CD8-positive, alpha-beta memory T cell (primary cell): Measurements from ENCODE around the gene AIP. TPM values are rescaled to one million over a fixed set of nuclear protein-coding genes. Genes with fewer than 3 reads are reported as not detected.

Source experiments
- CTCF ChIA-PET: fragments of 350-600 bp; sonication (Branson Sonifier 250); formaldehyde crosslinking; loops from one replicate; lab custom pipeline; 2021; ENCODE audit warnings: antibody characterized with exemption; lab: Charles Lee
- POLR2A ChIA-PET: fragments of 350-600 bp; sonication (Branson Sonifier 250); formaldehyde crosslinking; loops from one replicate; lab custom pipeline; 2021; ENCODE audit warnings: antibody characterized with exemption; lab: Charles Lee
- DNase-seq, 5 donors: peaks; one replicate each; pipeline versions ENCODE4 v3.0.0 to v3.0.0-alpha.2; 2020 to 2022; ENCODE audit warnings: mixed read lengths in 1 of 5
- H3K27ac ChIP-seq: one replicate; pipeline ENCODE4 v1.7.0; 2013; ENCODE audit warnings: low read depth, mild to moderate bottlenecking, low read length, moderate library complexity
- H3K27me3 ChIP-seq: 2 replicates; pipeline ENCODE4 v1.7.0; 2013; ENCODE audit warnings: low read length, mild to moderate bottlenecking; ENCODE audit not compliant: insufficient read depth, poor library complexity, severe bottlenecking
- H3K36me3 ChIP-seq: 2 replicates; pipeline ENCODE4 v1.7.0; 2013; ENCODE audit warnings: mild to moderate bottlenecking, low read length, moderate library complexity; ENCODE audit not compliant: insufficient read depth
- H3K4me1 ChIP-seq: 2 replicates; pipeline ENCODE4 v1.7.0; 2013; ENCODE audit warnings: mild to moderate bottlenecking, low read length, moderate library complexity; ENCODE audit not compliant: insufficient read depth
- H3K4me3 ChIP-seq: 2 replicates; pipeline ENCODE4 v1.7.0; 2013; ENCODE audit warnings: mild to moderate bottlenecking, low read length
- H3K9me3 ChIP-seq: 2 replicates; pipeline ENCODE4 v1.7.0; 2013; ENCODE audit warnings: mild to moderate bottlenecking, low read length
- H3K27ac Mint-ChIP-seq, 8 donors: one replicate each; pipeline ENCODE4 v1.8.0; 2020 to 2021; ENCODE audit warnings: mixed read lengths in 8 of 8, mild to moderate bottlenecking in 6 of 8, inconsistent platforms in 3 of 8, moderate library complexity in 3 of 8
- H3K27me3 Mint-ChIP-seq, 2 donors: one replicate each; pipeline ENCODE4 v1.8.0; 2020 to 2021; ENCODE audit warnings: mixed read lengths in 2 of 2, mild to moderate bottlenecking in 1 of 2, moderate library complexity in 1 of 2
- H3K36me3 Mint-ChIP-seq, 3 donors: one replicate each; pipeline ENCODE4 v1.8.0; 2020 to 2021; ENCODE audit warnings: mixed read lengths in 3 of 3, inconsistent platforms in 1 of 3, mild to moderate bottlenecking in 1 of 3
- H3K4me1 Mint-ChIP-seq, 3 donors: one replicate each; pipeline ENCODE4 v1.8.0; 2020 to 2021; ENCODE audit warnings: mixed read lengths in 3 of 3, inconsistent platforms in 1 of 3, mild to moderate bottlenecking in 1 of 3
- H3K4me3 Mint-ChIP-seq, 7 donors: one replicate each; pipeline ENCODE4 v1.8.0; 2020 to 2021; ENCODE audit warnings: mixed read lengths in 7 of 7, mild to moderate bottlenecking in 6 of 7, moderate library complexity in 4 of 7, inconsistent platforms in 2 of 7
- H3K9me3 Mint-ChIP-seq, 5 donors: one replicate each; pipeline ENCODE4 v1.8.0; 2020 to 2022; ENCODE audit warnings: mixed read lengths in 5 of 5, mild to moderate bottlenecking in 3 of 5, moderate library complexity in 2 of 5, inconsistent platforms in 1 of 5
- polyA plus RNA-seq: library from polyadenylated mRNA; unstranded; fragments of 300-500 nt; fragmentation: Illumina TruSeq; gene quantifications from one replicate; pipeline ENCODE4 v1.2.3, GENCODE V29; 2021
- total RNA-seq, 2 experiments: library from RNA; stranded (reverse); gene quantifications; one replicate each; pipeline ENCODE4 v1.2.3, GENCODE V29; 2021

The AIP gene
- total and polyA plus RNA-seq, 3 experiments from 2014 or later = 160 to 210 (median 171) TPM

DNA sequence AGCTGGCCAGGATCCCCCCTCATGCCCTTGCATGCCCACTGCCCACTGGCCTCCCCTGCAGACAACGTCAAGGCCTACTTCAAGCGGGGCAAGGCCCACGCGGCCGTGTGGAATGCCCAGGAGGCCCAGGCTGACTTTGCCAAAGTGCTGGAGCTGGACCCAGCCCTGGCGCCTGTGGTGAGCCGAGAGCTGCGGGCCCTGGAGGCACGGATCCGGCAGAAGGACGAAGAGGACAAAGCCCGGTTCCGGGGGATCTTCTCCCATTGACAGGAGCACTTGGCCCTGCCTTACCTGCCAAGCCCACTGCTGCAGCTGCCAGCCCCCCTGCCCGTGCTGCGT lies 7.9 kb downstream of the AIP start:
- H3K27me3 ChIP-seq = no peaks in the 10 kb centered on the region
- CTCF ChIA-PET = no interaction called here
- H3K36me3 ChIP-seq = peaks cover 27% of the 10 kb centered on the region
- Mint-ChIP-seq H3K27ac (peak overlapping the region in 1 of 8 donors; percentile 21), H3K4me3 (no peak overlapping the region), H3K9me3 (no peaks in the 10 kb centered on the region), H3K4me1 (peaks cover 30 to 42% (median 32%) of the 10 kb centered on the region in 3 donors), H3K27me3 (no peaks in the 10 kb centered on the region), H3K36me3 (peaks cover 4 to 81% (median 12%) of the 10 kb centered on the region in 3 donors)
- H3K9me3 ChIP-seq = no peaks in the 10 kb centered on the region
- DNase-seq = no peak
- no peak overlapping the region for H3K27ac ChIP-seq
- H3K4me1 ChIP-seq = peaks cover 29% of the 10 kb centered on the region
- H3K4me3 ChIP-seq = no peak overlapping the region
- POLR2A ChIA-PET = interaction anchor here (0.6 kb wide), 1 partner anchor 13 kb away, joined by 3 read pairs; no protein-coding TSS in a partner anchor

DNA sequence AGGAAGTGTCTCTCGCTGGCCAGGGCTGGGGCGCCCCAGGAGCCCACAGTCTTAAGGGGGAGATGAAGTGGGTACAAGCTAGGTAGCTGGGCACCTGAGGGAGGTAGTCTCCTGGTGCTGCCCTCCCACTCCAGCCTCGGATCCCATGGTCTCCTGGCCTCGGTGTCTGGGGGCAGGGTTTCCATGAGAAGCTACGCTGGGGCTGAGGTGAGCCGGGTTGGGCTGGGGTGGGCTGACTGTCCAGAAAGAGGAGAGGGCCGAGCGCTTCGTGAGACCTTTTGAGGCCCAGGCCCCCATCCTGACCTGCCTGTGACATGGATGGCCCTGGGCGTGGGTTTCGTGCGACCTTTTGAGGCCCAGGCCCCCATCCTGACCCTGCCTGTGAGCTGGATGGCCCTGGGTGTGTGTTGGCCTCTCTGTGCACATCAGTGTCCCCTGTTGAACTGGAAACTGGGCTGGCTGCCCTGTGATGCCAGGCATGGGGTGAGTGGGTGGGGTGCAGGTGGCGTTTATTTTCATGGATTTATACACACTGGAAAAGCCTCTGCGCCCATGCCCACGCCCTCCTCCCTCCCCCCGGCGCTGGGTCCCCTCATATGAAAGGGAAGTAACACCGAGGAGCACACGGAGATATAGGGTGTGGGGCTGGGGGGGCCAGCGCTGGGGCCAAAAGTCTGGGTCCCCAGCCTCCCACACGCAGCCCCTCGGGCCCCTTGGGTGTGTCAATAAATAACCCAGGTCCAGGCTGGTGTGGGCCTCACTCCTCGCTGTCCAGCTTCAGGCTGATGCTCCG lies 8.6 kb downstream of the AIP start:
- Mint-ChIP-seq H3K27ac (peak overlapping the region in 1 of 8 donors; percentile 21), H3K27me3 (no peaks in the 10 kb centered on the region), H3K4me3 (no peak overlapping the region), H3K36me3 (peaks cover 4 to 83% (median 12%) of the 10 kb centered on the region in 3 donors), H3K9me3 (no peaks in the 10 kb centered on the region), H3K4me1 (peaks cover 22 to 34% (median 25%) of the 10 kb centered on the region in 3 donors)
- H3K4me1 ChIP-seq = peaks cover 22% of the 10 kb centered on the region
- H3K9me3 ChIP-seq = no peaks in the 10 kb centered on the region
- CTCF ChIA-PET = interaction anchor here (0.9 to 2.0 kb wide), 4 partner anchors 11 to 23 kb away, joined by 3 to 5 read pairs (median 4); partner anchors contain the start of gene PITPNM1
- no peaks in the 10 kb centered on the region for H3K27me3 ChIP-seq
- POLR2A ChIA-PET = interaction anchor here (0.7 to 1.9 kb wide), 3 partner anchors 8 to 90 kb away, joined by 3 to 8 read pairs (median 5); partner anchors contain the start of genes AIP and PPP1CA
- no peak overlapping the region for H3K27ac ChIP-seq
- no peak for DNase-seq
- H3K36me3 ChIP-seq = peaks cover 27% of the 10 kb centered on the region
- H3K4me3 ChIP-seq = no peak overlapping the region

DNA sequence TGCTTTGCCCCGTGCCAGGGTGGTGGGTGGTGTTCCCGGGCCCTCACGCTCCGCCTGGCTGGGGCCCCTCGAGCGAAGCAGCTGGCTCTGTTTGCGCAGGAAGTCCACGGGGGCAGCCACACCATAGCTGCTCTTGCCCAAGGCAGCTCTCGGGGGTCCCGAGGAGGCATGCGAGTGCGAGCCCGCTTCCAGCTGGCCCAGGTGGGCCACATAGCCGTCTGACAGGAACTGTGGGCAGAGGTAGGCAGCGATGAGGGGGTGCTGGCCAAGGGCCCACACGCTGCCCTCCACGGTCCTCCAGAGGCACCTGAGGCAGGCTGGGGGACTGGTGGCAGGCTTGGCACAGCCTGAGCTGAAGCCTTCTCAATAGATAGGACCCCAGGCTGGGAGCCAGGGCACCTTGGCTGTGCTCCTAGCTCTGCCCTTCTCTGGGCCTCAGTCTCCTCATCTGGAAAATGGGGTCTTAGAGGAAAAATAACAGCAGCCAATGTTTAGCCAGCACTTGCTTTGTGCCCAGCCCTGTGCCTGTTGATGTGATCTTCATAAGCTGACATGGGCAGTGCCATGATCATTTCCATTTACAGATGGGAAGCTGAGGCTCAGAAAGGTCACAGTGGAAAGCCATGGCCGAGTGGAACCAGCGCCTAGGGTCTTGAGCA lies 9.4 kb downstream of the AIP start:
- Mint-ChIP-seq H3K4me1 (peaks cover 15 to 27% (median 19%) of the 10 kb centered on the region in 3 donors), H3K27me3 (no peaks in the 10 kb centered on the region), H3K27ac (peak overlapping the region in 1 of 8 donors; percentile 32), H3K36me3 (peaks cover 4 to 86% (median 12%) of the 10 kb centered on the region in 3 donors), H3K4me3 (no peak overlapping the region), H3K9me3 (no peaks in the 10 kb centered on the region)
- Histone ChIP-seq H3K36me3 (peaks cover 22% of the 10 kb centered on the region), H3K27ac (no peak overlapping the region), H3K27me3 (no peaks in the 10 kb centered on the region), H3K9me3 (no peaks in the 10 kb centered on the region), H3K4me1 (peaks cover 14% of the 10 kb centered on the region), H3K4me3 (no peak overlapping the region)
- CTCF ChIA-PET = interaction anchor here (0.9 to 2.0 kb wide), 7 partner anchors 10 to 103 kb away, joined by 3 to 5 read pairs (median 4); partner anchors contain the start of genes PITPNM1, PPP1CA and PTPRCAP
- no peak for DNase-seq
- POLR2A ChIA-PET = interaction anchor here (0.6 to 1.9 kb wide), 5 partner anchors 9 to 91 kb away, joined by 3 to 8 read pairs (median 3); partner anchors contain the start of genes AIP, GPR152 and PPP1CA

DNA sequence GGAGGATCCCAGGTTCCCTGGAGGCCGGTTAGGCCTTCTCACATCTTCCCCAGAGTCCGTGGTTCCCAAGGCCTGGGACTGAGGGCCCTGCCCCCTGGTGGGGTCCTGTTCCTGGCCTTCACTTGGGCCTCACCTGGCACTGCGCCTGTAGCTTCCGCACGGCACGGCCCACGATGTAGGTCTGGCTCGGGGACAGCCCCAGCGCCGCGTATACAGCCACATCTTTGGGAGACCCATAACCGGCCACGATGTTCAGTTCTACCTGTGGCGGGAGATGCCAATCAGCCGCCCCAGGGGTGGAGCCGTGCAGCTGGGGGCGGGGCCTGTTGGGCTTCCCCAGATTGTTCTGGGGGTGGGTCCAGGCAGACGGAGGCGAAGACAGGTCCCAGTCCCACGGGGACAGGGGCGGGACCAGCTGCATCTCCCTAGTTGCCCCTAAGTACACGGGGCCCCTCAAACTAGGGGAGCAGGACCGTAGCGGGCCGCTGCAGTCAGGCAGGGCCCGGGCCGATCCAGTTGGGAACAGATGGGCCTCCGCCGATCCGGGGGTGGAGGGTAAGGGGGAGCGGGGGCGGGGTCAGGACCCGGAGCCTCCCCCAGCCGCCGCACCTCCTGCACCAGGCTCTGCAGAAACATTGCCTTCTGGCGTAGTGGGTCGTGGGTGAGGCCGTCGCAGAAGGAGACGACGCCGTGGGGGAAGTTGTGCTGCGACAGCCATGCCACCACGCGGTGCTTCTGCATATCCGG lies 10.1 kb downstream of the AIP start:
- no peak for DNase-seq
- no peaks in the 10 kb centered on the region for H3K27me3 Mint-ChIP-seq
- ChIA-PET CTCF (interaction anchor here (0.9 to 2.0 kb wide), 6 partner anchors 12 to 104 kb away, joined by 3 to 5 read pairs (median 4); partner anchors contain the start of genes PITPNM1, PPP1CA and PTPRCAP), POLR2A (interaction anchor here (0.6 to 1.9 kb wide), 5 partner anchors 9 to 92 kb away, joined by 3 to 8 read pairs (median 3); partner anchors contain the start of genes AIP, GPR152 and PPP1CA)
- H3K9me3 ChIP-seq = no peaks in the 10 kb centered on the region
- no peaks in the 10 kb centered on the region for H3K9me3 Mint-ChIP-seq
- peaks cover 8% of the 10 kb centered on the region for H3K4me1 ChIP-seq
- H3K4me3 Mint-ChIP-seq = no peak overlapping the region
- peaks cover 0 to 86% (median 7%) of the 10 kb centered on the region in 3 donors for H3K36me3 Mint-ChIP-seq
- H3K27me3 ChIP-seq = no peaks in the 10 kb centered on the region
- H3K36me3 ChIP-seq = peaks cover 17% of the 10 kb centered on the region
- H3K27ac ChIP-seq = no peak overlapping the region
- peaks cover 7 to 19% (median 12%) of the 10 kb centered on the region in 3 donors for H3K4me1 Mint-ChIP-seq
- peak overlapping the region in 1 of 8 donors; percentile 36 for H3K27ac Mint-ChIP-seq
- H3K4me3 ChIP-seq = no peak overlapping the region

DNA sequence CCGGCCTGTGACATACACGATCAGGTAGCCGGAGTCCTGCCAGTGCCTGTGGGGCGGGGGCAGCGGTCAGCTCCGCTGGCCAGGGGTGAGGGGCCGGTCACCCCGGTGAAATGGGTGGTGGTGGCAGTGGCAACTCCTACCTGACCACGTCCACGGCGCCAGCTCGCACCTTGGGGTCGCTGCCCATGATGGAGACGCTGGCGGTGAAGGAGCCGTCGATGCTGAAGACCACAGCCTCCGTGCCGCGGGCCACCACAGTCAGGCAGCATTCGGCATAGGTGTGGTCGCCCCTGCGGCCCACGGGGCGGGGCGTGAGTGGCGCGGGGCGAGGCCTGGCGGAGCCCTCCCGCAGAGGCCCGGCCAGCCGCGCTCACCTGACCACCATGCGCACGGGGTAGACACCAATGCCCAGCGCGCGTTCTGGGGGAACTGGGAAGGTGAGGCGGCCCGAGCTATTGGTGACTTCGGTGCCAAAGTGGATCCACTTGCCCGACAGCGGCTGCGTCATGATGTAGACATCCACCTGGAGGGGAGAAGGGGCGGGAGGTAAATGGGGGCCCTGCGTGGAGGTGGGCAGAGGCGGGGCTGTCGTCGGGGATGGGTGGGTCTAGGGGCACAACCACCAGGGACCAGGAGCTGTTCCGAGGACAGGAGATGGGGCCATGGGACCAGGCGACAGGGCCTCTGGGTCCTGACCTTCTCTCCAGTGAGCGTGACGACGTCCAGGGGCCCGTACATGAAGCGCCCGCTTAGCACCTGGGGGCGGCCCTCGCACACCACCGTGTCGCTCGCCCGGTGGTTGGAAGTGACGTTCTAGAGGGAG lies 10.9 kb downstream of the AIP start:
- Mint-ChIP-seq H3K4me1 (peaks cover 4 to 11% (median 5%) of the 10 kb centered on the region in 3 donors), H3K4me3 (no peak overlapping the region), H3K27me3 (no peaks in the 10 kb centered on the region), H3K9me3 (no peaks in the 10 kb centered on the region), H3K27ac (peak overlapping the region in 2 of 8 donors; percentile 15 to 17), H3K36me3 (peaks cover 0 to 86% (median 4%) of the 10 kb centered on the region in 3 donors)
- Histone ChIP-seq H3K4me3 (no peak overlapping the region), H3K27ac (no peak overlapping the region), H3K9me3 (no peaks in the 10 kb centered on the region), H3K36me3 (peaks cover 14% of the 10 kb centered on the region), H3K27me3 (no peaks in the 10 kb centered on the region), H3K4me1 (peaks cover under 1% of the 10 kb centered on the region)
- ChIA-PET POLR2A (interaction anchor here (0.6 to 1.9 kb wide), 2 partner anchors 10 to 71 kb away, joined by 3 to 8 read pairs; partner anchors contain the start of gene AIP), CTCF (interaction anchor here (1.4 to 2.0 kb wide), 2 partner anchors 11 to 92 kb away, joined by 4 to 5 read pairs; partner anchors contain the start of genes PITPNM1 and PPP1CA)
- DNase-seq = no peak

DNA sequence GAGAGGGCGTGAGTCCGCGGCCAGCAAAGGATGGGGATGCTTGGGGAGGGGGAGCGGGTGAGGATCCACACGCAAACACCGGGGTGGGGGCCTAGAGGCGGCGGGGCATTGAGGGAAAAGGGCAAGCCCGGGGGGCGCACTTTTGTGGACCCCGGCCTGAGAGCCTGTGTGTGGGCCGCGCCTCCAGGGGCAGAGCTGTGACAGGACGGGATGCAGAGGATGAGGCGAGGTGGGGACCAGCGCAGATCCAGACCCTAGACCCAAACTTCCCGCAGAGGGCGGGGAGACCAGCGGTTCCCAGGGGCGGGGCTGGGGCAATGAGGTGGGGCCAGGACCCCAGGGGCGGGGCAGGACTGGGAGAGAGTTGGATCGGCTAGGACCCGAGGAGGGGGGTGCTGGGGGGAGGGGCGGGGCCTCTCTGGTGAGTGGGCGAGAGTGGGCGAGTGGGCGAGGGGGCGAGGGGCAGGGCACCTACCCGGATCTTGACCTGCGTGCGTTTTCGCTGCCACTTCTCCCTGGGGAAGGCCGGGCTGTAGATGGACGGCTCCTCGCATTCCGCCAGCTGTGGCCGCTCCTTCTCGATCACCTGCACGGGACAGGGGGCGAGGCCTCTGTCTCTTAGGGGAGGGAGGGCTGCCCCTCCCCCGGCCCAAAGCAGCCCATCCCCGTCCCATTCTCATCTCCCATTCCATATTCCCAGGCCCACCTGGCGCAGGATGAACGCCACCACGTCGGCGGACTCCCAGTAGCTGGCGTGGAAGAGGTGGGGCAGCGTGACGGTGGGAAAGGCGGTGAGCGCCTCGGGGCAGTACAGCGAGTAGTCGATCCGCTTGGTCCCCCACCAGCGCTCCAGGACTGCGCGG lies 11.8 kb downstream of the AIP start:
- POLR2A ChIA-PET = interaction anchor here (0.6 kb wide), 1 partner anchor 69 kb away, joined by 4 read pairs; no protein-coding TSS in a partner anchor
- no peak for DNase-seq
- no peak overlapping the region for H3K4me3 Mint-ChIP-seq
- H3K4me1 Mint-ChIP-seq = peaks cover 3 to 7% (median 3%) of the 10 kb centered on the region in 3 donors
- no peaks in the 10 kb centered on the region for H3K27me3 Mint-ChIP-seq
- Histone ChIP-seq H3K27ac (no peak overlapping the region), H3K36me3 (peaks cover 9% of the 10 kb centered on the region), H3K4me3 (no peak overlapping the region), H3K4me1 (no peaks in the 10 kb centered on the region), H3K9me3 (no peaks in the 10 kb centered on the region), H3K27me3 (no peaks in the 10 kb centered on the region)
- peaks cover 0 to 88% (median 5%) of the 10 kb centered on the region in 3 donors for H3K36me3 Mint-ChIP-seq
- CTCF ChIA-PET = no interaction called here
- peak overlapping the region in 2 of 8 donors; percentile 26 to 57 for H3K27ac Mint-ChIP-seq
- no peaks in the 10 kb centered on the region for H3K9me3 Mint-ChIP-seq
